ENCODE results near the gene MSI2.

MSI2 gene

DNA sequence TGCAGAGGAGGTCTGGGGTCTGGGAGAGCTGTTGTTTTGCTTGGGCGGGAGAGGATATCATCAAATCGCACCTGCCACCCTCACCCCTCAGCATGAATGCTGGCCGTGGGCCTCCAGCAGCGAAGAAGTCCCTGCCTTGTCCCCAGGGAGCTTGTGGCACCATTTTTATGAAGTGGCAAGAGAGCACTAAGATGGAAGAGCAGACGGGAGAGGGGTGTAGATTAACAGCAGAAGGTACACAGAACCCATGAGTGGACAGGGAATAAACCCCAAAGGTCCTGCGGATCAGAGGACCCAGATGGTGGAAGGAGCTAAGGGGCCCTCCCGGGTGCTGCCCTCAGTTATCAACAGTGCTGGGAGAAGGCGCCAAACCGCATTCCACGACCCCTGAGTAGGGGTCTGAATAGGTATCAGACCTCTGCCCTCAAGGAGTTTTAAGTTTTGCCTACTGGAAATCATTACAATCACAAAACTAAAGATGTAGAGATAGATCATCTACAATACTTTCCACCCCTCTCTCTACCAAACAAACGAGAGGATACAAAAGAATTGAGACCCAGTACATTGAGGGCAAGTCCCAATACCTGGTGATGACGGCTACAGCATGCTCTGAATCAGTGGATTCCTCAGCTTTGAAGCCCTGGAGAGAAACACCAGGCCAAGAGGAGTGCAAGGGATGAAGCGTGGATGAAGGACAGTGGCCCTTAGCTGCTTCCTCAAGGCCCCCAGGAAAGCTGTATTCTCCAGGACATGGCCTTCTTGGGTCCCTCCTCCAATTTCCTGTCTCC is 428.6 kb downstream of the MSI2 start:
- no peak for DNase-seq (ENCODE audit: low spot score)

DNA sequence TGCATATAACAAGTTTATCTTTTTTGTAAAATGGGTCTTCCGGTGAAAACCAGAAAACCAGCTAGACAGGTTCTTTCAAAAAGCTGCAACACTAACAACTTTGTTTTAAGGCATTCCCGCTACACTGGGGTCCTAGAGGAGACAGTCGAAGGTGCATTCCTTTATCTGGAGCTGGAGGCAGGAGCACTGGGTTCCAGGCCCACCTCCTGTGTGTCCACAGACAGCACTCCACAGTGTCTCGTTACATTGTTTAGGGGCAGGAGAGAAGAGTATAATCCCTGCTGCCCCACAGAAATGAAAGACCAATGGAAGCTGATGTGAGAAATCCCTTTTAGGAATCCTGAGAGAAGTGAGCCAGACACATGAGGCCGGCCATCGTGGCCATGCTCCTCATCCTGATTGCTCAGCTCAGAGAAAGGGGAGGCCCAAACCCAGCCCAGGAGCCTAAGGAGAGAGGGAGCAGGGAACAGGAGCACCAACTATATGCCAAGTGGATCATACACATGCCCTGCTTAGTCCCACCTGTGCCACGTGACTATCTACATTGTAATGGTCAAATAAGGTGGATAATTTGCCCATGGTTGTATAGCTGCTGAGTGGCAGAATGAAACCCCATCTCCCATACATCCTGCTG is 429.3 kb downstream of the MSI2 start:
- no peak for DNase-seq (ENCODE audit: low spot score)

DNA sequence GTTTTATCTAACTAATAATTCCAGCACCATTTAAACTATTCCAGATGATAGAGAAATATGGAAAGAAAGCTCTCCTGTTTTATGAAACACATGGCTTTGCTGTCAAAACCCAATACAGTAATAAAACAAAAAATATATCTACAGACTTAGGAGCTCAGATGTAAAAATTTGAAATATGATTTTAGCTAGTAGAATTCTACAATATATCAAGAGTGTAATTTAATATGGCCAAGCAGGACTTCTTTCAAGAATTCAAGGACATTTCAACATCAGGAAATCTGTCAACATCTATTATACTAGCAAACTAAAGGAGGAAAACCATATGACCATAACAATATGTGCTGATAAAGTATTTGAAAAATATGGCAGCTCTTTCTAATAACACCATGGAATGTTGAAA is 431.3 kb downstream of the MSI2 start:
- DNase-seq (ENCODE audit: low spot score) = no peak

DNA sequence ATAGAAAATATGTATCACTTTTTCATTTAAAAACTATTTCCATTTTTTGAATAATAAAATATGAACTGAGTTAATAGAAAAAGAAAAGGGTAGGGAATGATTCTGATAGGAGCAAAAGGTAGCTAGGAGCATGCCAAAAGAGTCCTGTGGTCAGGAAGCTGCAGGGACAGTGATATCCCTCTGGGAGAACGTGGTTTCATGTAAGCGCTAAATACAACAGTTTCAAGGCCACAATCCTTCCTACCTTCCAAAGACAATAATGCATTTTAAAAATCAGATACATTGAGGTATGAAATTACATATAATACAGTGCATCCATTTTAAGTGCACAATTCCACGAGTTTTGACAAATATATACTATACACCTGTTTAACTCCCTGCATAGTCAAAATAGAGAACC is 432.9 kb downstream of the MSI2 start:
- no peak for DNase-seq (ENCODE audit: low spot score)

DNA sequence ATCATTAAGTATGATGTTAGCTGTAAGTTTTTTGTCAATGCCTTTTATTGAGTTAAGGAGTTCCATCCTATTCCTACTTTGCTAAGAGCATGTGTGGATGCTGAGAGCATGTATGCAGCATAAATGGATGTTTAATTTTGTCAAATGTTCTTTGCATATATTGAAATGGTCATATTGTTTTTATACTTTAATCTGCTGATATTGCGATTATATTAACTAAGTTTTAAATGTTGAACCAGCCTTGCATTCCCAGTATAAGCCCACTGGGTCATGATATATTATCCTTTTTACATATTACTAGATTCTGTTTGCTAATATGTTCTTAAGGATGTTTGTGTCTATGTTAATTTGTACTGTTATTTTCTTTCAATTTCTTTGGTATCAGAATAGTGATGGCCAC is 435.6 kb downstream of the MSI2 start:
- no peak for DNase-seq (ENCODE audit: low spot score)

DNA sequence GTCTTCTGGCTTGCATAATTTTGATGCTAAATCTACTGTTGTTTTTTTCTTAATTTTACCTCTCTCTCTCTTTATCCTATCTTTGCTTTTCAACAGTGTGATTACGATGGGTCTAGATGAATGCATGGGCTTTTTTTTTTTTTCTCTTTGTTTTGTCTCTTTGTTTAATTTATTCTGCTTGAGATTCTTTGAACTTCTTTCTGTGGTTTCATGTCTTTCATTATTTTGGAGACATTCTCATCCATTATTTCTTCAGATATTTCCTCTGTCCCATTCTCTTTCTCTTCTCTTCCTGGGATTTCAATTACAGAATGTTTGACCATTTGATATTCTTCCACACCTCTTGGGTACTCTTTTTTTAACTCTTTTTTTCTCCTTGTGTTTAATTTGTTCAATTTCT is 436.4 kb downstream of the MSI2 start:
- DNase-seq (ENCODE audit: low spot score) = no peak

DNA sequence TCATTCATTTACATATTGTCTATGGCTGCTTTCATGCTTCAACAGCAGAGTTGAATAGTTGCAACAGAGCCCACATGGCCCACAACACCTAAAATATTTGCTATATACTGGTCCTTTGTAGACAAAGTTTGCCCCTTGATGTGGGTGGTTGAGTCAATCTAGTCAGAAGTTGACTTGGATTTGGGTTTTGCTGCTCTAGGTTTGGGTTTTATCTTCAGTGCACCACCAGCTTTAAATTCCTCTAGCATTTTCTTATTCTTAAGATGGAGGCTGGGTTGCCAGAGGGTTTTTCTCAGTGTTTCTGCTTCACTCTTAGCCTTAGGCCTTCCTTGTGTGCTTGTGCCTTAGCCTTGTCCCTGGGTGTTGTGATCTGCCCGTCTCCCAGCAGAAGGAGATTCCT is 437.7 kb downstream of the MSI2 start:
- DNase-seq (ENCODE audit: low spot score) = no peak

DNA sequence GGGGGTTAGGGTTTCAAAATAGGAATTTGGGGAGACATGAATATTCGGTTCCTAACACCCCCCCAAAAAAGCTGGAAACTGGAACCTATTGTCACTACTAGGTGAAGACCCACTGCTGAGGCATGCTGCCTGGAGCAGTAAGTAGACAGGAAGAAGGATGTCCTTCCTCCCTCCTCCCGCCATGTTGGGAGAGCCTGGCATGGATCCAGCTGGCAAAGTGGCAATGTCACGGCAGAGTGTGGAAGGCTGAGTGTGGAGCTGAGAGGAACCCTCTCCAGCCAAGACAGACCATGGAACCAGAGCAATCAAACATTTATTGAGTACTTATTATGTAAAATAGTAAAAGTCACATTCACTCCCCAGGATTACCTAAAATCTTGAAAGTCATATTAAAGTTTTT is 439.7 kb downstream of the MSI2 start:
- DNase-seq (ENCODE audit: low spot score) = no peak

DNA sequence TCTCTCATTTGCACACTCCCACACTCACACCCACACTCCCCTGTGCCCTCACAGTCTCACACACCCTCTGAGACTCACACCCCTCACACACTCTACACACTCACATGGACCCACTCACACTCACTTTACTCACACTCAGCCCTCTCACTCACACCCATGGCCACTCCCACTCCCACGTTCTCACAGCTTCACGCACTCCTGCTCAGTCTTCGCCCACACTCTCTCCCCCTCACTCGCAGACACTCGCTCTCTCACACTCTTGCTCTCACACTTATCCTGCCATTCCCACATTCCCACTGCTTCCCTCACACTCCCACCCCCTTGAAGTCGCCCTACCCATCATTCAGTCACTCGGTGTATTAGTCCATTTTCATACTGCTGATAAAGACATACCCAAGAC is 440.9 kb downstream of the MSI2 start:
- no peak for DNase-seq (ENCODE audit: low spot score)

DNA sequence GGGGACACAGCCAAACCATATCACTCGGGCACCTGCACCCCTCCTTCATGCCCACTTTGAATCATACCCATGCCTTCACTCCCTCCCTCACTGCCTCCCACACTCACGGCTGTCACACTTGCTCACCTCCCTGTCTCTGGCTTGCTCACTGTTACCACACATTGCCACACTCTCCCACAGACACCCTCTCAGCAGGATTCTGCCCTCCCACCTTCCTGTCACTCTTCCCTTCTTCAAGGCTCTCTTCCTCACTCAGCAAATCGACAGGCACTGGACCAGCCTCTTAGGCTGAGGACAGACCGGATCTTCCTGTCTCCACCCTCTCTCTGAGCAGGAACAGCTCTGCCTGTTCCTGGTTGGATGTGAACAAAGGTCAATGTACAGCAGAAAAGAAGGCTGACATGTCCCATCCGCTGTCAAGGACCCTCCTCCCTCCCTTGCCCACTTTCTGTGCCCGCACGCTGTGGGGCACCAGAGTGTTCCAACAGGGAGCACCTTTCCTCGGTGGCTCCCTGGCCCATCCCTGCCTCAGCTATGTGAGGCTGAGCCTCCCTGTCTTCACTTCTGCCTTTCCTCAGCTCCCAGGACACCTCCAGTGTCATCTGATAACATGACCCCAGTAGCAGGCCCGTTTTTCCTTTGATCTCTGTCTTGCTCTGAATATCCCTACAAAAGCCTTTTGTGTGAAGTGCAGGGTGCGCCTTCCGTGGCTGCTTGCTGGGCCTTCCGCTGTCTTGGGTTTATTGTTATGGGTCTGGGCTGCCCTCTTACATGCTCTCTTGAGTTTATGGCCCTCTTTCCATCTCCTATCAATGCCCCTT is 441.8 kb downstream of the MSI2 start:
- DNase-seq (ENCODE audit: low spot score) = no peak

DNA sequence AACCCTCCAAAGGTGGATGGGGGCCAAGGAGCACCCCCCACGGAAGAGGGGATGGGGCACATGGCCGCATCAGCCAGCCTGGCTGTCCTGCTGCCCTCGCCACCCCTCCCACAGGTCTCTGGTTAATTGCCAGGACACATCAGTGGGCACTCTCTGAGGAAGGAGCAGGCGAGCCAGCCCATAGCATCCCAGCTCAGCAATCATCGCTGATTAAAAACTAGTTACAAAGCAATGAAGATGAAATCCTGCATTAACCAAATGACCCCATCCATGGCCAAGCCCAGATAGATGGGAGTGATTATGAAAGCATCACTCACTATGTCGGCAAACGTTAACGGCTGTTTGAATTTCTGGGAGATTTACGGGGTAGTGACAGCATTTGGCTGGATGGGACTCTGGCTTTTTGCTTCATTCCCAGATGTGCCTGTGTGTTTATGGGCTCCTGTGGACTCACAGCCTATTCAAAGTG is 443.5 kb downstream of the MSI2 start:
- no peak for DNase-seq (ENCODE audit: low spot score)

DNA sequence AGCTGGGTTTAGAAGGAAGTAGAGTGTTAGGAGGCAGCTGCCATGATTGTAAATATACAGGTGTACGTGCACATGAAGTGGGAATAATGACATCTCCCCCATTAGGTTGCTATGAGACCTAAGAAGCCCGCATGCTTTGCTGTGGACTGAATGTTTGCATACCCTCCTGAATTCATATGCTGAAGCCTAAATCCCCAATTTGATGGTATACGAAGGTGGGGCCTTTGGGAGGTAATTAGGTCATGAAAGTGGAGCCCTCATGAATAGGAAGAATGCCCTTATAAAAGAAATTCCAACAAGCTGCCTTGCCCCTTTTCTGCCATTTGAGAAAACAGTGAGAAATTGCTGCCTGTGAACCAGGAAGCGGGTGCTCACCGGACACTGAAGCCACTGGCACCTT is 444.8 kb downstream of the MSI2 start:
- no peak for DNase-seq (ENCODE audit: low spot score)

DNA sequence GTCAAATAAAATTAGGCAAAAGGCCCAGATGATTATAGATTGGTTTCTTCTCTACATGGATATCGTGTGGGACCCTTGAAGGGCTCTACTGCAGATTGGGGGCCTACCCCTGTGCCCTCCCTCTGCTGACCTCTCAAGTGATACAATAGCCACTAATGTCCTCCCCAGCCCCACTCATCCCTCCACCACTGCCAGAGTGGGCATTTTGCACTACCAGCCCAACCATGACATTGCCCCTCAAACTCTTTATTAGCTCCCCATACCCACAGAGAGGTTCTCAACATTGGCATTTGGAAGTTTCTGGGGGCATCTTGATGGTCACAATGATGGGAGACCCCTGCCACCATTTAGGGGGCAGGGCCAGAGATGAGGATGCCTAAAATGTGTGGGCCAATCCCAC is 446.9 kb downstream of the MSI2 start:
- DNase-seq (ENCODE audit: low spot score) = no peak

DNA sequence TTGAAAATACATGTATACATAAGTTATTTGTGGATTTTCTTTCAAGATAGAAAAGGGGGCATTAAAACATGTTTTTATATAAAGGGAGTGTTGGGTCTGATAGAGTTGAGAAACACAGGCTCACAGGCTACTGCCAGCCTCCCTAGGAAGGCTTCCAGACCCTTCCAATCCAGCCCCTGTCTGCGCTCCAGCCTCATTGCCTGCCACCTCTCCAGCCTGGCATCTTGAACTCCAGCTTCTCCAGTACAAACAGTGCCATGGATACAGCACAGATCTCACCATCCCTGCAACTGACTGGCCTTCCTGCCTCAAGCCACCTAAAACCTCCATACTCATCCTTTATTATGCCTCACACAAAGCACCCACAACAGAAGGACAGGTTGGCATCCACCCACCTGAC is 448.1 kb downstream of the MSI2 start:
- DNase-seq (ENCODE audit: low spot score) = no peak

DNA sequence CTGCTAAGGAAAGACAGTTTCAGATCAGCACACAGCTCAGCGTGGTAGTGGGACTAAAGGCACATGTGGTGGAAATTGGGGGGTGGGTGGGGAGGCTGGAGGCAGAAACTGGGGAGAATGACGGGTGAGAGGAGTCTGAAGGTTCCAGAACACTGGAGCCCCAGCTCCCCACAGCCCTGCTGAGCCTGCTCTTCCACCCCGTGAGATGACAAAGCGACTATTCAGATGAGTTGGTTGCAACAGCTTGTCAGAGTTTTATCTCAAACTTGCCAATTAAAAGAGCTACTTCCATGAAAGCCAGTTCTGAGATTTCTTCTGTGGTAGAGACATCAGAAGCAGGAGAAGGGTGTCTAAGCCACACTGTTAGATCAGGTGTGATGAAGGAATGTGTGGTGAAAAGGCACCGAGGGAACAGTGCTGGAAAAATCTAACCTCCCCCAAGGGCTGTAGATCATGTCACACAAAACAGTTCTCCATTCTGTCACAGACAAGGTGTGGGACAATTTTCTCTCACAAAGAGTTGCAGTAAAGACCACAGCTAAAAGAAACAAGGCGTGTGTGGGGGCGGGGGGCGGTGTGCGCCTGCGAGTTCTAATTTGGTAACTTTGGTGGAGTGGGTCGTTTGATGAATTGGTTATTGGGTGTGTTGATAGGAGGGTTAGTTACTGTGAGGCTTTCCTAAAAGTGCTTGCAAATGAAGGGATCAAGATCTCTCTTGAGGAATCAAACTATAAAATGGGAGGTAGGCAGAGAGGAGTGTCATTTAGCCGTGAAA is 449.8 kb downstream of the MSI2 start:
- no peak for DNase-seq (ENCODE audit: low spot score)

DNA sequence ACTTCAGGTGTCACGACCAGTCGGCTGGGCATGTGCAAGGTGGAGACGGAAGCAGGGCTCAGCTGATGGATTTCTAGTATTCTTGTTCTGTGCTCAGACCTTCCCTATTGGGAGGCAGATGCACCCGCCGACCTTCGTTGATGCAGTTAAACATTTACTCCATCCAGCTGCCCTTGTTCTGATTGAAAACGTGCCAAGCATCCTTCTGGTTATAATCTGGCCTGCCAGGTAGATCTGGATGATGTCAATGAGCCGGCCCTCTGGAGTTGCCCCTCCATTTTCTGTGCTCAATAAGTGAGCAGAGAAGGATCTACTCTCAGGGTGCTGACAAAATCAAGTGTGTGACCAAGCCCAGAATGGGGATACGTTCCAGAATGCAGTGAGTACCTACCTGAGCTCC is 450.4 kb downstream of the MSI2 start:
- DNase-seq (ENCODE audit: low spot score) = no peak

DNA sequence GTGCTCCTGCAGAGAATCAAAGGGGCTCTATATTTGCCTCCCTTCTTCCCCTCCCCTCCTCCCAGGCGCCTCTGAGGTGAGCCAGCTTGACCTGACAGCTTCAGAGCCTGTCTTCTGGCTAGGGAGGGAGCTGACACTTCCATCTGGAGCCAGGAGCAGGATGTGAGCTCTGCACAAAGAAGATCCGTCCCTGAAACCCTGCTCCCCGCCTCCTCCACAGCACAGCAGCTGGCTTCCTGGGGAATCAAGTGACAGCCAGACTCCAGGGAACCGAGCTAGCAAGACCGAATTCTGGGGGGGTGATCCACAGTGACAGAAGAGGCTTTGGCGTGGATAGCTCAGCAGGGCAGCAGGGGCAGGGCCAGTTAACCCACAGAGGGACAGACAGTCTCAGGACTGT is 451.6 kb downstream of the MSI2 start:
- no peak for DNase-seq (ENCODE audit: low spot score)

DNA sequence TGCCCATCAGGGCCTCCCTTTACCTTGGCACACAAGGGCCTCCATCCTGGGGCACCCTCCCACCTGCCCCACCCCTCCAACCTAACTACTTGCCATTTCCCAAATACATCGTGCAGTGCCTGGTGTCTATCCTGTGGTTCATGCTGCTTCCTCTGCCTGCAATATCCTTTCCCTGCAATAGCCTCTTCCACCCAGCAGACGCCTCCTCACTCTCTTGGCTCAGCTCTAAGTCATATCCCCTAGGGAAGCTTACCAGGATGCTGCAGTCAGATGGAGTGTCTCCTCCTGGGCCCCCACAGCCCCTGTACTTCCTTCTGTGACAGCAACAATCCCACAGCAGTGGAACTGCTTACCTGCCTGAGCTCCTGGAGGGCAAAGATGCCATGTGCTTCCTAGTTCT is 452.1 kb downstream of the MSI2 start:
- DNase-seq (ENCODE audit: low spot score) = no peak

DNA sequence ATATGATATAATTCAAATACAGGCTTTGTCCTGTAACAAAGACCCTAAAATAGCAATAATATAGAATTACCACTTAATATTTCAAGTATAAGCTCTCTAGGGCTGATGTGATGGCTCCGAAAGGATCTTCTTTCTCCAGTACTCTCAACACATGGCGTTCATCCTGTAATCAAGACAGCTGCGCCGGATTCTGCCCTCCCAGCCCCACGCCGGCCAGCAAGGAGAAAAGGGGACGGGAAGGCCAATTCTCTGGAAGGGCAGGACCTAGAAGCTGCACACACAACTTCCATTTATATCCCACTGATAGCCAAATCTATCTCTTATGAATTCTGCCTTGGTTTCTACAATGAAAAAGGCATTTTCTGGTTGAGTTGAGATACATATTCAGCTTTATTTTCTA is 456.8 kb downstream of the MSI2 start:
- no peak for DNase-seq (ENCODE audit: low spot score)

DNA sequence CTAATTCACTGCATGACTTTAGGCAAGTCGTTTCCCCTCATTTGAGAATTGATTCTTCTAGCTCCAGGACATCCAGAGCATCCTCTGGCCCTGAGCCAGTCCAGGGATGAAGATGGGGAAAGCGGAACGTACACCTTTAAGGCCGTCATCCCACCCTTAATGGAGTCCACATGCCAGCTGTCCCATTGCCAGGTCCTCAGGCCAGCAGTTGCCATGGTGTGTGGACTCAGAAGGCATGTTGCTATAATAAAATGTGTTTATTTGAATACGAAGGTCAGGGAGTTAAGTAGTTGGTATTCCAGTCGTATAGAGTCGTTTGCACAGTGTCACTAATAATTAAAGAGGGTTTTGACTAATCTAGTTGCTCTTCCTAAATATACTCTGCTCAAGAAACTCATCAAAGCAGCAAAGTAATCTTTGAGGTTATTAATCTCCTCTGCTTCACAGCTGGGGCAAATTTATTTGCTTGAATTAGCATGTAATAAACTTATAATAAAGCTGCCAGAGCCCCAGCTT is 458.4 kb downstream of the MSI2 start:
- DNase-seq (ENCODE audit: low spot score) = no peak

DNA sequence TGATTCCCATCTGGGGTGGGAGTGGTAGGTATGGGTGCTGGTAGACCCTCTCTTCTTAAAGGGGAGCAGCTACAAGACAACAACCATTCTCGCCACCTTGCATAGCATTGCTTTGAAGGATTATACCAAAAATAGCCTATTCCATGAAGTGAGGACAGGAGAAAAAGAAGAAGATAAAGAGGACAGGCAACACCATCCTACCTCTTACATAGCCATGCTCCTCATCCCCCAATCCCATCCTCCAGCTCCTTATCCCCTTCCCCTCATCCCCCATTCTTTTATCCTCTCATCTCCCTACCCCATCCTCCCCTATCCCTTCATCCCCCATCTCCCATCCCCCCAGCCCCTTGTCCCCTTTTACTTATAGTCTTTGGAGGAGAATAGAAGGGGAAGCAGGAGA is 459.7 kb downstream of the MSI2 start:
- DNase-seq (ENCODE audit: low spot score) = no peak

DNA sequence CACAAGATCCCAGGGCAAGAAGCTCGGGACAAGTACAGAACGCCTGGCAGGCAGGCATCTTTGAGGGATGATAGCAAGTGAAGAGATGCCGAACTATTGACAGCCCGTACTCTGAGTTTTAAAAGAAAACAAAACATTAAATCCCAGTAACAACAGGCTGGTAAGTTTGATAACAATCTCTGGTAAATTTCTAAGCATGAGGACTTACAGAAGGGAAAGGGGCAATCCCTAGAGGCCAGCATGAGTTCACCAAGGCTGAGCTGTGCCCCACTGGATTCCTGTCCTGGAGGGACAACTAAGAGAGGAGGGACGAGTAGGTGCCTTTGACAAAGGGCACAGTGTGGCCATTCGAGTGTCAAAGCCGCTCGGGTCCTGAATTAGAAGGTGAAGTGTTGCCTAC is 462.6 kb downstream of the MSI2 start:
- DNase-seq (ENCODE audit: low spot score) = no peak

All from AG08396 (cell line).